Measurements from ENCODE around the gene SLC5A10. TPM values are rescaled to one million over a fixed set of nuclear protein-coding genes. Genes with fewer than 3 reads are reported as not detected.

SLC5A10 gene
- polyA plus RNA-seq, 1 donor: 0.16 TPM

- no peak for DNase-seq (ENCODE audit: low read depth)
Measured at GRCh38 chr17:18984273-18985114, 32.5 kb downstream of the SLC5A10 start.

- no peak for DNase-seq (ENCODE audit: low read depth)
Measured at GRCh38 chr17:18985475-18985874, 33.5 kb downstream of the SLC5A10 start.

GRCh38 chr17:18986541-18987229, 34.7 kb downstream of the SLC5A10 start:
- DNase-seq (ENCODE audit: low read depth): no peak

- DNase-seq (ENCODE audit: low read depth): no peak
Measured at GRCh38 chr17:18987230-18987610, 35.3 kb downstream of the SLC5A10 start.

- no peak for DNase-seq (ENCODE audit: low read depth)
Measured at GRCh38 chr17:18987862-18988545, 36.0 kb downstream of the SLC5A10 start.

- DNase-seq (ENCODE audit: low read depth): no peak
Measured at GRCh38 chr17:18988546-18989173, 36.7 kb downstream of the SLC5A10 start.

- no peak for DNase-seq (ENCODE audit: low read depth)
Measured at GRCh38 chr17:18990331-18990730, 38.4 kb downstream of the SLC5A10 start.

- DNase-seq (ENCODE audit: low read depth): no peak
Measured at GRCh38 chr17:18991531-18992315, 39.8 kb downstream of the SLC5A10 start.

GRCh38 chr17:18992454-18993130, 40.6 kb downstream of the SLC5A10 start:
- DNase-seq (ENCODE audit: low read depth): no peak

GRCh38 chr17:18993905-18994526, 42.1 kb downstream of the SLC5A10 start:
- no peak for DNase-seq (ENCODE audit: low read depth)

- no peak for DNase-seq (ENCODE audit: low read depth)
Measured at GRCh38 chr17:18994631-18995030, 42.7 kb downstream of the SLC5A10 start.

- DNase-seq (ENCODE audit: low read depth): no peak
Measured at GRCh38 chr17:18995220-18995619, 43.3 kb downstream of the SLC5A10 start.

- DNase-seq (ENCODE audit: low read depth): no peak
Measured at GRCh38 chr17:18996458-18996857, 44.5 kb downstream of the SLC5A10 start.

GRCh38 chr17:18997650-18998196, 45.8 kb downstream of the SLC5A10 start:
- DNase-seq (ENCODE audit: low read depth): no peak

- no peak for DNase-seq (ENCODE audit: low read depth)
Measured at GRCh38 chr17:18999394-18999793, 47.4 kb downstream of the SLC5A10 start.

GRCh38 chr17:18999911-19000310, 47.9 kb downstream of the SLC5A10 start:
- DNase-seq (ENCODE audit: low read depth): no peak

GRCh38 chr17:19000531-19001325, 48.8 kb downstream of the SLC5A10 start:
- no peak for DNase-seq (ENCODE audit: low read depth)

- no peak for DNase-seq (ENCODE audit: low read depth)
Measured at GRCh38 chr17:19001907-19002590, 50.1 kb downstream of the SLC5A10 start.
